ENCODE measurements around the gene UBL3. TPM values are rescaled to one million over a fixed set of nuclear protein-coding genes. Genes with fewer than 3 reads are reported as not detected.

Gene UBL3
- total RNA-seq, 1 experiment from 2014 or later = 13.8 TPM

- Mint-ChIP-seq H3K36me3 (ENCODE audit: insufficient read depth, unreplicated experiment) (no peaks in the 10 kb centered on the region), H3K9me3 (ENCODE audit: low read depth, unreplicated experiment) (no peaks in the 10 kb centered on the region), H3K27me3 (ENCODE audit: unreplicated experiment) (no peaks in the 10 kb centered on the region), H3K4me3 (ENCODE audit: low read depth, unreplicated experiment) (no peak overlapping the region), H3K27ac (ENCODE audit: unreplicated experiment) (no peak overlapping the region), H3K4me1 (ENCODE audit: low read depth, unreplicated experiment) (peaks cover 19% of the 10 kb centered on the region)
- CTCF ChIA-PET = no interaction called here
- no TSS peak for BruUV-seq (replicated peaks)
- TF ChIP-seq CTCF (IDR thresholded peaks at IDR 0.05; ENCODE audit: unreplicated experiment) = no peak
- intact Hi-C loops (cut with micrococcal nuclease; ENCODE audit: unreplicated experiment) = no loop called here
- DNase-seq = no peak
Observed at GRCh38 chr13:29782798-29783197, 67.6 kb downstream of the UBL3 start.

- no peaks in the 10 kb centered on the region for H3K27me3 Mint-ChIP-seq (ENCODE audit: unreplicated experiment)
Observed at GRCh38 chr13:29774830-29775229, 75.6 kb downstream of the UBL3 start.

GRCh38 chr13:29771247-29771646 lies 79.2 kb downstream of the UBL3 start:
- CTCF ChIA-PET = interaction anchor here (0.7 to 1.8 kb wide), 9 partner anchors 12 to 361 kb away, joined by 3 to 67 read pairs (median 4); no protein-coding TSS in a partner anchor
- Mint-ChIP-seq H3K27me3 (ENCODE audit: unreplicated experiment) (no peaks in the 10 kb centered on the region), H3K36me3 (ENCODE audit: insufficient read depth, unreplicated experiment) (no peaks in the 10 kb centered on the region), H3K9me3 (ENCODE audit: low read depth, unreplicated experiment) (no peaks in the 10 kb centered on the region), H3K4me3 (ENCODE audit: low read depth, unreplicated experiment) (no peak overlapping the region), H3K27ac (ENCODE audit: unreplicated experiment) (no peak overlapping the region), H3K4me1 (ENCODE audit: low read depth, unreplicated experiment) (no peaks in the 10 kb centered on the region)
- BruUV-seq (replicated peaks) = no TSS peak
- TF ChIP-seq CTCF (IDR thresholded peaks at IDR 0.05; ENCODE audit: unreplicated experiment) = no peak
- intact Hi-C loops (cut with micrococcal nuclease; ENCODE audit: unreplicated experiment) = loop anchor here (1.0 to 5.0 kb wide), 3 partner anchors 76 to 342 kb away; no protein-coding TSS in a partner anchor
- DNase-seq = no peak

More at GRCh38 chr13:29774830-29775229, 75.6 kb downstream of the UBL3 start:
- CTCF ChIA-PET = no interaction called here
- BruUV-seq (replicated peaks) = no TSS peak
- H3K36me3 Mint-ChIP-seq (ENCODE audit: insufficient read depth, unreplicated experiment) = no peaks in the 10 kb centered on the region
- no peak overlapping the region for H3K27ac Mint-ChIP-seq (ENCODE audit: unreplicated experiment)
- intact Hi-C loops (cut with micrococcal nuclease; ENCODE audit: unreplicated experiment) = loop anchor here (5.0 kb wide), 2 partner anchors 72 to 152 kb away; no protein-coding TSS in a partner anchor
- H3K9me3 Mint-ChIP-seq (ENCODE audit: low read depth, unreplicated experiment) = no peaks in the 10 kb centered on the region
- no peak for DNase-seq
- TF ChIP-seq CTCF (IDR thresholded peaks at IDR 0.05; ENCODE audit: unreplicated experiment) = no peak
- H3K4me3 Mint-ChIP-seq (ENCODE audit: low read depth, unreplicated experiment) = no peak overlapping the region
- H3K4me1 Mint-ChIP-seq (ENCODE audit: low read depth, unreplicated experiment) = no peaks in the 10 kb centered on the region

- no peak for DNase-seq
- H3K27ac Mint-ChIP-seq (ENCODE audit: unreplicated experiment) = no peak overlapping the region
- no peaks in the 10 kb centered on the region for H3K36me3 Mint-ChIP-seq (ENCODE audit: insufficient read depth, unreplicated experiment)
- intact Hi-C loops (cut with micrococcal nuclease; ENCODE audit: unreplicated experiment) = no loop called here
- H3K27me3 Mint-ChIP-seq (ENCODE audit: unreplicated experiment) = no peaks in the 10 kb centered on the region
- H3K4me1 Mint-ChIP-seq (ENCODE audit: low read depth, unreplicated experiment) = no peaks in the 10 kb centered on the region
- no peak for TF ChIP-seq CTCF (IDR thresholded peaks at IDR 0.05; ENCODE audit: unreplicated experiment)
- H3K4me3 Mint-ChIP-seq (ENCODE audit: low read depth, unreplicated experiment) = no peak overlapping the region
- no peaks in the 10 kb centered on the region for H3K9me3 Mint-ChIP-seq (ENCODE audit: low read depth, unreplicated experiment)
- CTCF ChIA-PET = no interaction called here
- no TSS peak for BruUV-seq (replicated peaks)
Observed at GRCh38 chr13:29767006-29767405, 83.4 kb downstream of the UBL3 start.
